Urinary bladder (tissue), 4 donors: ENCODE data around the gene PDIK1L. TPM values are rescaled to one million over a fixed set of nuclear protein-coding genes. Genes with fewer than 3 reads are reported as not detected.
A peak's percentile ranks its signal among the peaks of the same experiment; 100 is the strongest.

Experiments used
- DNase-seq: peaks from one replicate; pipeline ENCODE4 v3.0.0-alpha.2; 2015; ENCODE audit errors: extremely low spot score
- H3K27ac ChIP-seq: one replicate; pipeline ENCODE4 v1.5.1; 2013; ENCODE audit warnings: low read depth, mild to moderate bottlenecking, moderate library complexity
- H3K36me3 ChIP-seq: one replicate; pipeline ENCODE4 v1.6.1; 2013; ENCODE audit warnings: mild to moderate bottlenecking, moderate library complexity; ENCODE audit not compliant: insufficient read depth
- H3K4me1 ChIP-seq: one replicate; pipeline ENCODE4 v1.6.1; 2013; ENCODE audit warnings: mild to moderate bottlenecking, moderate library complexity; ENCODE audit not compliant: insufficient read depth
- H3K4me3 ChIP-seq: one replicate; pipeline ENCODE4 v1.5.1; 2013; ENCODE audit warnings: low read depth, low read length
- WGBS: extraction: QIAGEN DNeasy Blood & Tissue Kit; methylation state at CpG from one replicate; pipeline ENCODE4 v1.1.7; 2013; 5-methylcytosine and 5-hydroxymethylcytosine counted together
- polyA plus RNA-seq: library from polyadenylated mRNA; stranded (reverse); fragments of 200-250 nt; gene quantifications from one replicate; pipeline ENCODE4 v1.2.3, GENCODE V29; 2013
- total RNA-seq: library from RNA; depleted of rRNA; stranded (reverse); fragments of >200 nt; gene quantifications from one replicate; pipeline ENCODE4 v1.2.3, GENCODE V29; 2014
- donor health status: healthy with polysubstance abuse.
- donor health status: healthy.

PDIK1L gene
- total RNA-seq = 18.6 TPM
- polyA plus RNA-seq = 4.4 TPM

- DNase-seq = peak; percentile 76
- peak within 1 kb of the TSS; percentile 85 for H3K4me3 ChIP-seq
- H3K36me3 ChIP-seq = no peaks in the 10 kb centered on the region
- peak within 1 kb of the TSS; percentile 89 for H3K27ac ChIP-seq
- H3K4me1 ChIP-seq = peaks cover 2% of the 10 kb centered on the region
- under 1% methylated on average over 96 of the region's 96 CpGs for WGBS
Measured at GRCh38 chr1:26111530-26112406, at the start of gene PDIK1L. PDIK1L (plus strand) TSS chr1:26111824; CDS start chr1:26114309, 2,485 bp downstream.

- DNase-seq = no peak
- no peak overlapping the region for H3K4me3 ChIP-seq
- 72% methylated on average over 3 of the region's 3 CpGs for WGBS
- H3K36me3 ChIP-seq = no peaks in the 10 kb centered on the region
- H3K27ac ChIP-seq = no peak overlapping the region
- H3K4me1 ChIP-seq = no peaks in the 10 kb centered on the region
Measured at GRCh38 chr1:26064553-26064952, 47.1 kb upstream of the PDIK1L start.

- Histone ChIP-seq H3K36me3 (no peaks in the 10 kb centered on the region), H3K4me3 (no peak overlapping the region), H3K27ac (no peak overlapping the region), H3K4me1 (no peaks in the 10 kb centered on the region)
- WGBS = 78% methylated on average over 15 of the region's 15 CpGs
- DNase-seq = no peak
Measured at GRCh38 chr1:26066160-26066559, 45.5 kb upstream of the PDIK1L start.

- Histone ChIP-seq H3K27ac (no peak overlapping the region), H3K36me3 (no peaks in the 10 kb centered on the region), H3K4me1 (no peaks in the 10 kb centered on the region), H3K4me3 (no peak overlapping the region)
- WGBS = 21% methylated on average over 4 of the region's 4 CpGs
- DNase-seq = no peak
Measured at GRCh38 chr1:26066857-26067256, 44.8 kb upstream of the PDIK1L start.

GRCh38 chr1:26067432-26067911, 44.2 kb upstream of the PDIK1L start, which contains the start of gene TRIM63:
TRIM63 (minus strand) TSS chr1:26067630; CDS start chr1:26067494, 136 bp downstream.
- WGBS = 29% methylated on average over 9 of the region's 9 CpGs
- Histone ChIP-seq H3K36me3 (no peaks in the 10 kb centered on the region), H3K4me3 (no peak within 1 kb of the TSS), H3K4me1 (no peaks in the 10 kb centered on the region), H3K27ac (no peak within 1 kb of the TSS)
- DNase-seq = no peak

GRCh38 chr1:26069941-26070295, 41.7 kb upstream of the PDIK1L start:
- Histone ChIP-seq H3K27ac (no peak overlapping the region), H3K36me3 (no peaks in the 10 kb centered on the region), H3K4me1 (no peaks in the 10 kb centered on the region), H3K4me3 (no peak overlapping the region)
- WGBS = 82% methylated on average over 1 of the region's 1 CpG
- no peak for DNase-seq

DNA sequence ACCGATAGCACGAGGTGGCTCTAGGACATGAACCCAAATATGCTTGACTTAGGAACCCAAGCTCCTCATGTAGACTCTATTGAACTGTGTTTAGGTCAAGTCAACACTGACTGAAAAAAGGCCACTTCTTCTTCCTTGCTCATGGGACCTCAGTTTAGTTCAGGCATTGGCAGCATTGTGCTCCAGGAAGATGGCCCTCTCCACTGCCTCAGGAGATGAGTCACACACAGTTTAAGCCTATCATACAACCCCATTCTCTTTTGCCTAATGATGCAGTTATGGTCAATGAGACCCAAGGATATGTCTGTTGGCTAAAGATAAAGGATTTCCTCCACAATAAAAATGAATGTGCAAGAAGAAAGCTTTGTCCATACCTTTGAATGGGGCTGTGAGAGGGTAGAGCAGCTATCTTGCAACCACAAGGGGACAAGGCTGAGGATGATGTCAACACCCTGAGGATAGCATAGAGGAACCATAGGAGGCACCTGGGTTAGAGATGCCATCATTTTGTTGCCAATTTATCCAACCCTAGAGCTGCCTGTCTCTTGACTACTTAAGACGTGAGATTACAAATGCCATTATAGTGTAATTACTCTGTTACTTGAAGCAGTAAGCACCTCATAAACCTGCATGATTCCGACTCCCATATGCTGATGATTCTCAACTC, 41.2 kb upstream of the PDIK1L start:
- Histone ChIP-seq H3K27ac (no peak overlapping the region), H3K4me1 (no peaks in the 10 kb centered on the region), H3K4me3 (no peak overlapping the region), H3K36me3 (no peaks in the 10 kb centered on the region)
- 77% methylated on average over 4 of the region's 4 CpGs for WGBS
- no peak for DNase-seq

- Histone ChIP-seq H3K4me1 (no peaks in the 10 kb centered on the region), H3K36me3 (no peaks in the 10 kb centered on the region), H3K4me3 (no peak overlapping the region), H3K27ac (no peak overlapping the region)
- WGBS = 81% methylated on average over 6 of the region's 6 CpGs
- DNase-seq = no peak
Measured at GRCh38 chr1:26070963-26071342, 40.7 kb upstream of the PDIK1L start.

GRCh38 chr1:26072305-26072704, 39.3 kb upstream of the PDIK1L start:
- no peaks in the 10 kb centered on the region for H3K36me3 ChIP-seq
- no peak overlapping the region for H3K27ac ChIP-seq
- no peak for DNase-seq
- no peak overlapping the region for H3K4me3 ChIP-seq
- 43% methylated on average over 6 of the region's 6 CpGs for WGBS
- H3K4me1 ChIP-seq = no peaks in the 10 kb centered on the region

DNA sequence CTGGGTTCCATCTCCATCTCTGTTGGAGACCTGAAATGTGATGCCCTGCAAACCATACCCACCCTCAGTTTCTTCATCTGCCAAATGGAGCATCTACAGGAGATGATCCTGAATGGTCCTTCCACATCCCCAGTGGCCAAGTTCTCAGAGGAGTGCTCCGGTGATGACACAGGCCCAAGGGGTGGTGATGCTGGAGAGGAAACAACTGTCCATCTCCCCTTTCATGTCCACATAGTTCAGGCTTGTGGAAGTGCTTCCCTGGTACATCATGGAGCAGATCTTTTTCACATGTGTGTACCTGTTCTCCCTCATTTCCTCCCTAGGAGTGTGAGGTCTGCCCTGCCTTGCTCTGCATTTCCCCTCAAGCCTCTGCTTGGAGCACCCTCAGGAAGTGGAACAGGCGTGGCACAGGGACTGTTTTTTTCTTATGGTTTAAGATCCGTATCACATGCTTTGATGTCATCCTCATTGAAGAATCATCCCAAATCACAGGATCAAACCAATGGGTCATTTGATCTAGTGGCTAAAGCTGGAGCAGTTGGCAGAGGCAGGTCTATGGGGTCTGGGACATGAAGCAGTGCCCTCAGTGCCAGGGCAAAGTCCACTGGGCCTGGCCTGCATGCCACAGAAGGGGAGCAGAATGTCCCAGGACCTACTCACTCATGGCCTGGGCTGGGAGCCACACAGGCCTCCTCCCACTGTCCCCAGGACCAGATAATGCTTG, 36.0 kb upstream of the PDIK1L start:
- Histone ChIP-seq H3K4me3 (no peak overlapping the region), H3K27ac (no peak overlapping the region), H3K36me3 (no peaks in the 10 kb centered on the region), H3K4me1 (no peaks in the 10 kb centered on the region)
- 74% methylated on average over 3 of the region's 3 CpGs for WGBS
- DNase-seq = no peak

DNA sequence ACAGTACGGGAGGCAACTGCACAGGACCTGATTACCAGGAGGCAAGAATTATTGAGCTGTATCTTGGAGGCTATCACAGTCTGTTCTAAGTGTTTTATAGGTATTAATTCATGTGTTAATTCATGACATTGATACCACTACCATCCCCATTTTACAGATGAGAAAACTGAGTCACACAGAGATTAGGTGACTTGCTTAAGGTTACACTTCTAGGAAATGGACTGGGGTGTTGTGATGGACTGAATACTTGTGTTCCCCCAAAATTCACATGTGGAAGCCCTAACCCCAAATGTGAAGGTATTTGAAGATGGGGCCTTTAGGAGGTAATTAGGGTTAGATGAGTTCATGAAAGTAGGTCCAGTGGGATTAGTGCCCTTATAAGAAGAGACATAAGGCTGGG, 34.1 kb upstream of the PDIK1L start:
- H3K36me3 ChIP-seq = no peaks in the 10 kb centered on the region
- H3K27ac ChIP-seq = no peak overlapping the region
- H3K4me1 ChIP-seq = no peaks in the 10 kb centered on the region
- no peak overlapping the region for H3K4me3 ChIP-seq
- 97% methylated on average over 1 of the region's 1 CpG for WGBS
- no peak for DNase-seq

- Histone ChIP-seq H3K27ac (no peak overlapping the region), H3K36me3 (no peaks in the 10 kb centered on the region), H3K4me1 (no peaks in the 10 kb centered on the region), H3K4me3 (no peak overlapping the region)
- 36% methylated on average over 8 of the region's 8 CpGs for WGBS
- no peak for DNase-seq
Measured at GRCh38 chr1:26078286-26079177, 33.1 kb upstream of the PDIK1L start.

GRCh38 chr1:26079178-26079563, 32.5 kb upstream of the PDIK1L start:
- H3K27ac ChIP-seq = peak overlapping the region; percentile 59
- no peaks in the 10 kb centered on the region for H3K36me3 ChIP-seq
- H3K4me3 ChIP-seq = no peak overlapping the region
- DNase-seq = no peak
- H3K4me1 ChIP-seq = no peaks in the 10 kb centered on the region
- WGBS = 46% methylated on average over 7 of the region's 7 CpGs
